Activated CD4-positive, CD25-positive, alpha-beta regulatory T cell treated with anti-CD3 and anti-CD28 coated beads, Interleukin-2, amount 50 U/mL, for 16 hours (primary cell): ENCODE measurements around the gene DIP2C.

ENCODE experiments used
- DNase-seq: peaks from one replicate; pipeline ENCODE4 v3.0.0-alpha.2; 2020; ENCODE audit warnings: low read depth, low spot score

Gene DIP2C

GRCh38 chr10:625751-626711 lies 63.4 kb downstream of the DIP2C start:
- DNase-seq, result no peak

- no peak for DNase-seq
Observed at GRCh38 chr10:625333-625696, 64.2 kb downstream of the DIP2C start.

DNA sequence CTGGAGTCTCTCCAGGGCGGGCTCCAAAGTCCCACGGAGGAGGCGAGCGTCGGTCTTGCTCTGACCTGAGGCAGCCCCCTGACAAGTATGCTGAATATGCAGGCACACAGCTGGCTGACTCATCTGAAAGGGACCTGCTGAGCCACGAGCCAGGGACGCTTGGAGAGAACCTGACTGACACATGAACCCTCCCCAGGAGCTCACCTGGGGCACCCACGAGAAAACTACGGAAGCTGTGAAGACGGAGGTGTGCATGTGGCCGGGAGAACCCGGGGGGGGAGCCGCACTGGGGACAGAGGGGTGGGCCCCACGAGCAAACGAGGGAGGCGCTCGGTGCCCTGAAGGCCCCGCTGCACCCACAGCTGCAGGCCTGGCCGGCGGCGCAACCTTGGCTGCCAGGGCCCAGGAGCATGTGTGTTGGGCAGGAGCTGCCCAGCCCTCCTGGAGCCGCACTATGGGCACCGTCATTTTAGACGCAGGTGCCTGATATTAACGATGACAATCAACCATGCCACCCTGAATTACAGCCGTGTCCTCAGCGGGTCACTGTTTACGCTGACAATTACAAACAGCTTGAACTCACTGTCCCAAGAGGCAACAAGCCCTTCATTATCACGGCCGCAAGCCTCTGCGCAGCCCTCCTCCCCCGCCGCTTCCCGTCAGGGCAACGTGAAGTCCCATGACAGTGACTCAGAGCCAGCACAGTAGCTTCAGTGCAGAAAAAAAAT lies 64.7 kb downstream of the DIP2C start:
- DNase-seq, result no peak

- no peak for DNase-seq
Observed at GRCh38 chr10:624312-624604, 65.2 kb downstream of the DIP2C start.

DNA sequence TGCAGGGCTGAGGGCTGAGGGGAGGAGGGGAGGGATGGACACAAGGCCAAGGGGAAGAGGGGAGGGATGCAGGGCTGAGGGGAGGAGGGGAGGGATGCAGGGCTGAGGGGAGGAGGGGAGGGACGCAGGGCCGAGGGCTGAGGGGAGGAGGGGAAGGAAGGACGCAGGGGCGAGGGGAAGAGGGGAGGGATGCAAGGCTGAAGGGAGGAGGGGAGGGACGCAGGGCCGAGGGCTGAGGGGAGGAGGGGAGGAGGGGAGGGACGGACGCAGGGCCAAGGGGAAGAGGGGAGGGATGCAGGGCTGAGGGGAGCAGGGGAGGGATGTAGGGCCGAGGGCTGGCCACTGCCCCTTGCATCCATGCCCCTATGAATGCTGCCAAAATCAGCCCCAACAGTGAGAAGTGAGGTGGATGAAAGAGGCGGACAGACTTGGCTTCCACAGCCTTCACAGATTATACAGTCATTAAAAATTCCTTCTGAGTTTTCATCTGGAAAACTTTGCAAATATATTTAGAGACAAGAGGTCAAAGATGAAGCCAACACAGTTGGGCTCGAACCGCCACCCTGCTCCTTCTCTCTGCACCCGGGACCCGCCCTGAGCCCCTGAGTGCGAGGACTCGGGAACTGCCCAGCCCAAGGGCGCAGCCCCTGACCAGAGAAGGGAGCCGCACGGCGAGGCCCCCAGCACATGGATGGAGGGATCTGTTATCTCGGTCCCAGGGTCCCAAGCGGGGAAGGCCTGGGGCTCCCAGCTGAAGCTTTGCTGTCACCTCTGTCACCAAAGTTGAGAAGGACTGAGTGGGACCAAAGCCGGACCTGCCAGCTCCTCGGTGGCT lies 65.8 kb downstream of the DIP2C start:
- no peak for DNase-seq

- no peak for DNase-seq
Observed at GRCh38 chr10:623014-623413, 66.5 kb downstream of the DIP2C start.

GRCh38 chr10:621981-622740 lies 67.3 kb downstream of the DIP2C start:
- DNase-seq, result no peak

DNA sequence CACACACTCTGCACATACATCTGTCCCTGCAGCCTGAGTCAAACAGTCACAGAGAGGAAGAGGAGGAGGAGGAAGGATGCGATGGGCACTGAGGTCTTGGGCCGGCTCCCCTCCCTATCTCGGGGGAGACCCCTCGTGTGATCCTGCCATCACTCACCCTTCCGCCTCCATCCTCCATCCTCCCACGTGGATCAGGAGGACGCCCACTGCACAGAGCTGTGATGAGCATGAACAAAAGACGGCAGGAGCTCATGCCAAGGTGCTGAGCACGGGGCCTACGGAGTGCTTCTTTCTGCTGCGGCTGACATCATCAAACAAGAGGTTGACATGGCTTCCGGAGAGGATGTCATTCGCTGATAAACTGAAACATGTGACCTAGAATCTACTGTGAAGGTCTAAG lies 68.0 kb downstream of the DIP2C start:
- DNase-seq, result no peak

DNA sequence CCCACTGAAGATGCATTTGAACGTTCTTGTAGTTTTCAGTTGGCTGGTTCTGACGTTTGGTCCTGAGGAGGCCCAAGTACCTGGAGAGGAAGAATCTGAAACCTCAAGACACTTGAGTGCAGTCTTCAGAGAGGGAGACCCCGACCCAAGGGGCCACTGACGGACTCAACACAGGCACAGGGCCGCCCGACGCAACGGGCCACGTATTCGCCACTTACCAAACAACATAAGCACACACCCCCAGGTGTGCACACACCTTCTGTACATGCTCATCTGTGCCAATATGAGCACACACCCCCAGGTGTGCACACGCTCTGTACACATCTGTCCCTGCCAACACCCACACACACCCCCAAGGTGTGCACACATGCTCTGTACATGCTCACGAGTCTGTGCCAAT lies 68.5 kb downstream of the DIP2C start:
- DNase-seq, result no peak

DNA sequence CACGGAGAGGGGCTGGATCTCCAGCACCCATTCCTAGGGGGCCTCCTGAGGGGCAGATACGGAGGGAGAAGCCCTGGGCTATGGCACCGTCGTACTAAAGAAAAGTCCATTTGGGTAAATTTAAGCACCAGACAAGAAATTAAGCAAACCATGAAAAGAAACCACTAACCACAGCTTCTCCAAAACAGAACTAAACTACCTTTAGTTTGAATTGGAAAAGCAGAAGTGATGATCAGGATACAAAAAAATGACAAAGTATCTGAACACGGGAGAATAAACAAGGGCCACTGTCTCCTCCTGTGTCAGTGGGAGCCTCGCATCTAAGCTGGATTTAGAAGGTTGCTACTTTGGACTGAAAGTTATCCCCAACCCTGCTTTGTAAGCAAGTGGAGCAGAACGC lies 69.1 kb downstream of the DIP2C start:
- no peak for DNase-seq

- no peak for DNase-seq
Observed at GRCh38 chr10:619710-620109, 69.8 kb downstream of the DIP2C start.

DNA sequence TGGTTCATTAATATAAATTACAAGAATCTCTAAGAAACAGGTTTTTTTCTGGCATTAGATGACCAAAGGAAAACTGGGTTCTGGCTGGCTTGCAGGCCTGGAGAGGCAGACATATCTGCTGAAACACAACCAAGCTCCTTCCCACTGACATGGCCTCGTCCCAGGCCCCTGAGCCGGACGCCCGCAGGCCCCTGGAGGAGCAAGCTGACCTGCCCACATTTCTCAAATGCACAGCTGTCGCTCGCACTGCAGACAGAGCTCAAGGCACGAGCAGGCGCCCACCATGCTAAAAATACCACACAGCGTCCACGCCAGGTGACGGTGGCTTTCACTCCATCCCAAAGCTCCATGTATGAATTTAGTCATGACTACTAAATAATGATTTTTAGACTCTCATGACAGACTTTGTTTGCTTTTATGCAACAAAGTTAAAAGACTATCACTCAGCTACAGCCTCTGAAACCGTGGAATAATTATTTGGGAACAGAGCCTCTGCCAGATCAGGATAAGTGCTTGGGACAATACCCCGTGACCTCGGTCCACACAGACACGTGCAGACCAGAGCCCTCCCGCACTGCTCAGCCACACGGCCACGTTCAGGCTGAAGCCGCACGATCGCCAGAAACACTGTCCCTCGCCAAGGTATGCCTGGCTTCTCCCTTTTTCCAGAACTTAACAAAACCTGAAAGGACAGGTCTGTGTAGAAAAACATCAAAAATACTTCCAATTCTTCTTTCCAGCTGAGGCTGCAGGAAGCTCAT lies 71.1 kb downstream of the DIP2C start:
- DNase-seq, result no peak

DNA sequence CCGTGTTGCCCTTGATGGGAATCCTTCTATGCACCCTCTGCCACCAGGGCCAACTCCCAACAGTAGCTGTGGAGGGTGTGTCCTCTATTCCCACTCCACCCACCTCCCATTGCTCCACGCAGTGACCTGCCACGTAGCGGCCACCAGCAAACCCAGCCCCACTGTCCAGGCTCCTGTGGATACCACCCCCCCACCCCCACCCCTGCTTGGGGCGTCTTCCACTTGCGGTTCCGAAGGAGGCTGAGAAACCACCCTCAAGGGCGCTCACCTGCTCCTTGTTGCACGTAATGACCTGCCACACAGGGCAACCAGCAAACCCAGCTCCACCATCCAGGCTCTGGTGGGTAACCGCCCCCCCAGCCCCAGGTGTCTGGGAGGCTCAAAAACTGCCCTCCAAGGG lies 72.0 kb downstream of the DIP2C start:
- no peak for DNase-seq

- DNase-seq, result no peak
Observed at GRCh38 chr10:615583-616152, 73.8 kb downstream of the DIP2C start.

DNA sequence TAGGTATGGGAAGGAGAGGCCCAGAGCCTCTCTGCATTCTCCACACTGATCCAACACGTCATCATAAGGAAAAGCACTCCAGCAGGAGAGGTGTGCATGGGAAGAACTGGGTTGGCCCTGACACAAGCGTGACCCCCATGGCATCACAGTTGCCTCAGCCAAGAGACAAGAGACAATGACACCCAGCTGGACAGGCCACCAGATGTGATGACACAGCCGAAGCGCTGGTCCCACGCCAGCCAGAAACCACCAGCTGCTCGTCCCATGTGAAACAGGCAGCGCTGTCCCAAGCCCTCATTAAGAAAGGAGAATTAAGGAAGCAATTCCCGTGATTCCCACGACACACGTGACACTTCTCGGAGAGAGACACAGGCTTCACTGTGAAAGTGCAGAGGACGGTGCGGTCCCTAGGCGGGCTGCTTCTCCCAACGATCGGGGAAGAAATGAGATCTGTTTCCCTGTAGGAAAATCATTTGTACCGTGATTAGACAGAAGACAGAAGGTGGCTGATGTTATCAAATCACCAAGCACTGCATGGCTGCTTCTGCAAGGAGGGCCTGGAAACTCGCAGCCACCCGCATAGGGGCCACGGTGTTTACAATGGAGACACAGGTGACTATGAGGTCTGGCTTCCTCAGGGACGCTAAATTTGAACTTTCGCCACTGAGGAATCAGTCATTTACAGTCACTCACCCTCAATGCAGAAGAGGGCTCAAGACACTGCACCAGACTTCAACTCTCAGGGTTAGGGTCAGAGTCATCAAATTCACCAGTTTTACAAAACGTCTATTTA lies 74.5 kb downstream of the DIP2C start:
- no peak for DNase-seq

DNA sequence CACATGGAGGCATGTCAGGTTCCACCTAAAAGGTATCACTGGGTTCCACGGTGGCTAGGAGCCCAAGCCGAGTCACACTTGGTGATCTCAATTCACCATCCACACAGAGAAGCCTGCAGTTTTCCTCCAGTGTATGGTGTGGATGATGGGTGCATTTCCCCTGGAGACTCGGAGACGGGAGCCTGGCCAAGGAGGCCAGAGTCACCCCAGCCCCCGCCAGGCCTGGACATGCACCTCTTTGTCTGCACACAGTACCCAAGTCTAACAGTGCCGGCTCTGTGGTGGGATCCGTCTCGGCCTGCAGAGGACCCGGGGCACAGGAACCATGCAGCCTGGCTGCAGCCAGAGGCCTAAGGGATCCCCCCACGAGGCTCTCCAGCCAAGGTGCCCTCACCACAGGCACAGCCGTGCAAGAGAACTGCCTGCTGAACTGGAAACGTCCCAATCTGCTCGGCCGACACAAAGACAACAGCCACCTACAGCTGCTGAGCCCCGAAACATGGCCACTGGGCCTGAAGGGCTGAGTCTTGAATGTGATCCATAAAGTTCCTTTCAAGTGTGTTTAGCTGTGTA lies 75.2 kb downstream of the DIP2C start:
- no peak for DNase-seq

GRCh38 chr10:613271-614138 lies 76.0 kb downstream of the DIP2C start:
- no peak for DNase-seq

DNA sequence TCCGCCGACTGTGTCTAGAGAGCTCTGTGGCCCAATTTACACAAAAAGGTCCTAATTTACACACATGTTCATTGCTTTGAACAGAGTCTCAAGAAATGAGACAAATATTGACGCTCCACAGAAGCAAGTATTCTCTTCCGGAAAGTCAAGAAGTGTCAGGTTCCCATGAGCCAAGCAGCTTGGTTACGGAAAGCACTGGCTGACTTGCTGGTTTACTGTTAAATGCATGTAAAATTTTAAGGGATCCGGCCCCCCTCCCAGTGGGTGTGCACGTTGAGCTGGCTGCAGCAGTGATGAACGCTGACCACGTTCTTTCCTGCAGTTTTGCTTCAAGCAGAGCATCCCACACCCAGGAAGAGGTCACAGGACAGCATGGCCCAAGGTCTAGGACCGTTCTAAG lies 76.8 kb downstream of the DIP2C start:
- no peak for DNase-seq
